Effector memory CD4-positive, alpha-beta T cell (primary cell): ENCODE data around the gene GCLM.

Source experiments
- DNase-seq, 3 donors: peaks; one replicate each; pipeline ENCODE4 v3.0.0-alpha.2; 2020
- H3K27ac ChIP-seq: 2 replicates; pipeline ENCODE4 v1.7.0; 2013; ENCODE audit warnings: mild to moderate bottlenecking, low read length, moderate library complexity; ENCODE audit not compliant: insufficient read depth, poor library complexity, severe bottlenecking
- H3K27me3 ChIP-seq: replicated peaks from 2 replicates; pipeline ENCODE4 v1.7.0; 2013; ENCODE audit warnings: mild to moderate bottlenecking, low read length; ENCODE audit not compliant: insufficient read depth, control insufficient read depth, poor library complexity, severe bottlenecking
- H3K36me3 ChIP-seq: 2 replicates; pipeline ENCODE4 v1.7.0; 2013; ENCODE audit warnings: mild to moderate bottlenecking, low read length, moderate library complexity; ENCODE audit not compliant: control insufficient read depth, insufficient read depth
- H3K4me1 ChIP-seq: 2 replicates; pipeline ENCODE4 v1.7.0; 2013; ENCODE audit warnings: low read length, mild to moderate bottlenecking; ENCODE audit not compliant: control insufficient read depth, insufficient read depth, poor library complexity, severe bottlenecking
- H3K4me3 ChIP-seq: 2 replicates; pipeline ENCODE4 v1.7.0; 2013; ENCODE audit warnings: low read length, low read depth, mild to moderate bottlenecking; ENCODE audit not compliant: insufficient read depth, poor library complexity, severe bottlenecking
- H3K9me3 ChIP-seq: 2 replicates; pipeline ENCODE4 v1.7.0; 2013; ENCODE audit warnings: mild to moderate bottlenecking, low read length, moderate library complexity; ENCODE audit not compliant: control insufficient read depth

GCLM gene

DNA sequence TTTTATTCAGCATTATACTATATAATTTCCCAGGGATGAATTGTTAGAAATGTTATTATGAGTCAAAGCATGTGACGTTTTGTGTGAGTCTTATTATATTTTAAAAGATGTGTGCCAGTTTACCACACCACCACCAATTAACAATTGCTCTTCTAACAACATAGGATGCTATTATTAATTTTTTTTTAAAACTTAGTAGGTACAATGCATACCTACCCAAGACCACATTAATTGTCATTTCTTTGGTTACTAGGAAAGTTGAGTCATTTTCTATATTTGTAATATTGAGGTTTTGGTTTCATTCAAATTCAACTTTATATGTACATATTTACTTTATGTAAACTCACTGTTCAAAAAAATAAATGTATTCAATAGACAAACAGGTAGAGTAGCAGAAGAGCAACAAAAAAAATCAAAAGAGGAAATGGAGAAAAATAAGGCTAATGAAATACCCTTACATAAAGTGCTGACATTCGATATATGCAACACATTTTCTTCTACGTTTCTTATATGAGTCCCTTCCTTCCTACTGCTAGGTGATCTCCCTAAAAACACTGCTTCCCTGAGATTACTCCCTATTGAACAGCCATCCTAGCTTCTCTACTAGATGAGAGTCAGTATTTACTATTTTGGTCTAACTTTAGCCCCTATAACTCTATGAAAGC, 9.6 kb downstream of the GCLM start:
- Histone ChIP-seq H3K36me3 (peaks cover 24% of the 10 kb centered on the region), H3K4me3 (no peak overlapping the region), H3K27me3 (no peaks in the 10 kb centered on the region), H3K27ac (no peak overlapping the region), H3K4me1 (peaks cover 6% of the 10 kb centered on the region), H3K9me3 (no peaks in the 10 kb centered on the region)
- no peak for DNase-seq

DNA sequence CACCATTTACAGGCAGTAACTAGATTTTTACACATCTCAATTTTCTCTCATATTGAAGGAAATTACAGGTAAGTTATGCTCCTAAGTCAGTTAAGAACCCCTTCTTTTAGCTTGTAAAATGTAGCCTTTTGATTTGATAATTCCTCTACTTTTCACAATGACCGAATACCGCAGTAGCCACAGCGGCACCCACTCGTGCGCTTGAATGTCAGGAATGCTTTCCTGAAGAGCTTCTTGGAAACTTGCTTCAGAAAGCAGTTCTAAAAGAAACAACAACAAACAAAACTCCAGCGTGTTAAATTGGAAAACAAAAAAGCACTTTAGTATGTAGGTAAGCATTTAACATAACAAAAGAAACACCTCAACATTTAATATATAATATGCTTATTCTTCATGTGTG, 20.3 kb downstream of the GCLM start:
- Histone ChIP-seq H3K9me3 (no peaks in the 10 kb centered on the region), H3K27me3 (no peaks in the 10 kb centered on the region), H3K27ac (no peak overlapping the region), H3K36me3 (peaks cover 3% of the 10 kb centered on the region), H3K4me1 (no peaks in the 10 kb centered on the region), H3K4me3 (no peak overlapping the region)
- DNase-seq = no peak

DNA sequence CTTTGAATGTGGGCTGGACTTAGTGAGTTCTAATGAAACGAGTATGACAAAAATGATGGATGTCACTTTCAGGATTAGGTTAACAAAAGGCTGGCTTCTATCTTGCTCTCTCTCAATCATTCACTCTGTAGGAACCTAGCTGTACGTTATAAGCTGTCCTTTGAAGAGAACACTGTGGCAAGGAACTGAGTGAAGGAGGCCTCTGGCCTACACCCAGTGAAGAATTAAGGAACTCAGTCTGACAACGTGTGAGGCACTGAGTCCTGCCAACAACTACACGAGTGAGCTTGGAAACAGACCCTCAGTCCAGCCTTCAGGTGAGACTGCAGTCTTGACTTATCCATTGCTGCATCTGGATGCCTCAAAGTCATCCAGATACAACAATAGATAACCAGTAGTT, 27.0 kb downstream of the GCLM start:
- Histone ChIP-seq H3K9me3 (no peaks in the 10 kb centered on the region), H3K36me3 (no peaks in the 10 kb centered on the region), H3K27me3 (no peaks in the 10 kb centered on the region), H3K4me3 (no peak overlapping the region), H3K4me1 (peaks cover 12% of the 10 kb centered on the region), H3K27ac (no peak overlapping the region)
- no peak for DNase-seq

DNA sequence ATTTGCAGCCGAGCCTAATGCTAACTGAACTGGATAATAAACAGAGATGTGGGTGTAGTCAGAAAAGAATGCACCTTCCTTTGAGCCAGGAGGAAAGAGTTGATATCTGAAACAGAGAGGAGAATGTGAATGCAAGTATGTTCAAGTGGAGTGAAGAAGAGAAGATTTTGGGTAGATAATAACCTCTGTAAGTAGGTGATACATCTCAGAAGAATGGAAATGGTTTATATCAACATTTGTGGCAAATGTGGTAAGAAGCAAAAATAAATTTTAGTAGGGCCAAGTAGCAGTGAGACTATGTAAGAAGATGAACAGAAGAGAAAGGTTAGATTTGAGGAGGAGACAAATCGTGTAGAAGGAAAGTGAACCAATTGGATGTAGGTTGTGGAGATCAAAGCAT, 28.5 kb downstream of the GCLM start:
- H3K4me1 ChIP-seq = peaks cover 21% of the 10 kb centered on the region
- no peaks in the 10 kb centered on the region for H3K27me3 ChIP-seq
- peaks cover 5% of the 10 kb centered on the region for H3K36me3 ChIP-seq
- H3K4me3 ChIP-seq = no peak overlapping the region
- H3K27ac ChIP-seq = no peak overlapping the region
- no peak for DNase-seq
- H3K9me3 ChIP-seq = no peaks in the 10 kb centered on the region

DNA sequence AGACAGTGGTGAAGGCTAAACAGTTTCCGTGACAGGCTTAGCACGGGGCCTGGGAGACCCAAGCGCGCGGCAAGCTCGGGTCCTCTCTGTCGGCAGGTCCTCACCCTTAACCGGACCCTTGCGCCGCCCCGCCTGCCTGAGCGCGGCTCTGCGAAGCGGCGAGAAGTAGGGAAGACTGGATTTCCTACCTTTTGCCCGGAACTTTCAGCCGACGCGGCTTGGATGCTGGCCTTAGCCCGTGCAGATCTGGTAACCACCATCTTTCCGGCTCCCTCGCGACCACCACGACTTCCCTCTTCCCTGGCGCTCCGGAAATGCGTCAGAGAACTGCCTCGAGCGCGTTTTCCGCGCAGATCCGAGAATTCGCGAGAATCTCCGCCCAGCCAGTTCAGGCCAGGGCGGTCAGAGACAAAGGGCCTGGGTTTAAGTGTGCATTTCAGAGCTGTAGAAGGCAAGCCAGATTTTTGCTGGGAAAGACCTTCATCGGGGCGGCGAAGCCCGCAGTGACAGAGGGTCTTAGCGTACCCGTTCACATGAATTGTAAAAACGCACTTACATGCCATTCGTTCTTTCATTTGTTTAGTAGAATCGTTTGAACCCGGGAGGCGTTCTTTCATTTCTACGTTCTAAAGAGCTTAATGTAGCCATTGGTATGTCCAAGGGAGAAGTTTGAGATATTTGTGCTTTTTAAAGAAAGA, 30.2 kb downstream of the GCLM start, which contains the start of gene DNTTIP2:
Gene DNTTIP2 (minus strand): TSS at position 318 of the 698 bp plus-strand sequence. CDS start 58 bp downstream, at position 260.
- H3K36me3 ChIP-seq = peaks cover 21% of the 10 kb centered on the region
- H3K4me3 ChIP-seq = peak within 1 kb of the TSS; percentile 96
- DNase-seq = peak; percentile 75 to 80 (median 77)
- H3K9me3 ChIP-seq = no peaks in the 10 kb centered on the region
- H3K4me1 ChIP-seq = peaks cover 21% of the 10 kb centered on the region
- no peaks in the 10 kb centered on the region for H3K27me3 ChIP-seq
- peak within 1 kb of the TSS; percentile 84 for H3K27ac ChIP-seq

DNA sequence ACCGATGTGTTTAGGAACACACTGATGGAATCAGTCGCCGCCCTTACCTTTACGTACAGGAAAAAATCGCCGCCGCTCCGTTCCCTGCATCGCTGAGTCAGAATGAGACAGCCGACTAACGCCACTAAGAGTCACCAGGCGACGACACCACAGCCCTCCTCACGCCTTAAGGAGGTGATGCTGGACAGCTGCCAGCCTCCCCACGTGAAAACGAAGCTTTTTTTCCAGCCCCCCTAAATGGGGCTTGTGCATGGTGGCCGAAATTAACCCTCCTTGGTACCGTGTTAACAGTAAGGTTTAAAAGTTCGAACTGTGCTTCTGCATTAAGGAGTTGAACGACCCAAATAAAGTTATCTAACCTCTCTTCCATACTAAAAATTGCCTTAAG, 30.7 kb downstream of the GCLM start:
- Histone ChIP-seq H3K36me3 (peaks cover 23% of the 10 kb centered on the region), H3K9me3 (no peaks in the 10 kb centered on the region), H3K27me3 (no peaks in the 10 kb centered on the region), H3K27ac (peak overlapping the region; percentile 84), H3K4me1 (peaks cover 21% of the 10 kb centered on the region), H3K4me3 (peak overlapping the region; percentile 96)
- DNase-seq = peak; percentile 52 to 68 (median 65)

DNA sequence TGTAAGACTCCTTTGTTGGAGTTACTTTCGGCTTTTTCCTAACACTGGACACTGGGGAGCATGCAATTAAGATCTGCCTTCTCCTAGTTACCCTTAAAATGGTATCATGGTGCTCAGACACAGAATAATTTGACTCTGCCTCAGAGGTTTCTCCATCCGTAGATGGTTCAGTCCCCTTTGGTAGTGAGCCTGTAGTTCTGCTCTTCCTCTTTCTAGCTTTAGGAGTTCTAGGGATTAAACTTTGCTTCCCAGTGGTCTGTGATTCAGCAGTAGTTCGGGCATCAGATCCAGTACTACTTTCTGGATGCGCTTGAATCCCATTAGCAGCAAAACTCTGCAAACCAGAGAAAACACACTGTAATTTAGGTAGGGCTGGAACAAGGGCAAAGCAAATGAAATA, 31.7 kb downstream of the GCLM start:
- H3K27me3 ChIP-seq = no peaks in the 10 kb centered on the region
- no peak for DNase-seq
- no peak overlapping the region for H3K27ac ChIP-seq
- H3K4me3 ChIP-seq = no peak overlapping the region
- no peaks in the 10 kb centered on the region for H3K9me3 ChIP-seq
- peaks cover 21% of the 10 kb centered on the region for H3K4me1 ChIP-seq
- H3K36me3 ChIP-seq = peaks cover 33% of the 10 kb centered on the region

DNA sequence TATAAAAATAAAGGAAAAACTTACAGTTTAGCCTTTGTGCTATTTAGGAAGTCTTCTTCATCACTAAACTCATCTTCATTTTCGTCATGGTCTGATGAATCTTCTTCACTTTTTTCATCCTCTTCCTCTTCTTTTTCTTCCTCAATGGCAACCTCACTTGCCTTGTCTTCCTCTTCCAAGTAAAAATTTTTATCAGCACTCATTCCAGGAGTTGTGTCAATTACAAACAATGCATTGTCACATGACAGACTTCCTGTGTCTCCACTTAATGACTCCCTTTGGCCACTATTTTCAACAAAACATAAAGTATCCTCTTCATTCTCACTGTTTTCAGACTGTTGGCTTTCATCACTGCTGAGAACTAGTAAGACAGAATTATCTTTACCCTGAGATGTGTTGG, 33.0 kb downstream of the GCLM start:
- Histone ChIP-seq H3K36me3 (peaks cover 46% of the 10 kb centered on the region), H3K4me3 (no peak overlapping the region), H3K27ac (peak overlapping the region; percentile 0), H3K4me1 (peaks cover 21% of the 10 kb centered on the region), H3K9me3 (no peaks in the 10 kb centered on the region), H3K27me3 (no peaks in the 10 kb centered on the region)
- DNase-seq = no peak

DNA sequence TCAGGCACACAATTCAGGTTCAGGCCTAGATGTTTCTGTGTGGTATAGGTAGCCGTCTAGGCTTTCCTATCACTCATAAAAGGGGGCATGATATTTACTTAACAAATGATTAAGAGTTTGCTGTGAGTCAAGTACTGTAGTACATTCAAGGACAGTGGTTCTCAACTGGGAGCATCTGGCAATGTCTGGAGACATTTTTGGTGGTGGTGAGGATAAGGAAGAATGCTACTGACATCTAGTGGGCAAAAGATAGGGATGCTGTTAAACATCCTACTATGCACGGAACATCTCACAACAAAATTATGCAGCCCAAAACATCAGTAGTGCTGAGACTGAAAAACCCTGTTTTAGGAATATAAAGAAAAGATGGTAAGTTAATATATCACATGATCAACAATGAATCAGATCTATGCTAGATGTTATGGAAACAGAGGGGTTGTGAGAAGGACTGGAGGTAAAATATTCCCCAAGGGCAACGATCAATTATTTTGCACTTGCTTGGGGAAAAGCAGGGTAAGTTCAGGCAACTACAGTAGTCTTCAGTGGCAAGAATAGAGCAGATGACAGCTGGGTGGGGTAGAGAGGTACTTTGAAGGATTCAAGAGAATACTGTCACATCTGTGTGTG, 35.1 kb downstream of the GCLM start:
- H3K4me3 ChIP-seq = no peak overlapping the region
- no peak for DNase-seq
- no peaks in the 10 kb centered on the region for H3K9me3 ChIP-seq
- no peak overlapping the region for H3K27ac ChIP-seq
- no peaks in the 10 kb centered on the region for H3K27me3 ChIP-seq
- peaks cover 66% of the 10 kb centered on the region for H3K36me3 ChIP-seq
- peaks cover 21% of the 10 kb centered on the region for H3K4me1 ChIP-seq

DNA sequence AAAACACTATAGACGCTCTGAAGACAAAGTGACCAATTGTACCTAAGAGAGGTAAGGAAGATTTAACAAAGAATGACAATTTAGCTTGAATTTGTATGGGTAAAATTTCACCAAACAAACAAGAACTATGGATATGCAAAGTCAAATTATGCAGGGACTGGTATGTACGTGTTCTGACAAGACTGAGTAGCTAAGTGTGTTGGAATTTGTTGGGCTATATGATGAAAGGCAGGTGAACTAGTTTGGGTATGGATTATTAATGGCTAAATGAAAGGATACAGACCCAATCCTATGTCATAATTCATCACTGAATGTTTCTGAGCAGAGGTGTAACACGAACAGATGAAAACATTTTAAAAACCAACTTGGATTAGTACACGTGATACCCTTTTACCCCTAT, 37.9 kb downstream of the GCLM start:
- no peak for DNase-seq
- H3K27me3 ChIP-seq = no peaks in the 10 kb centered on the region
- H3K36me3 ChIP-seq = peaks cover 67% of the 10 kb centered on the region
- H3K4me3 ChIP-seq = no peak overlapping the region
- H3K27ac ChIP-seq = no peak overlapping the region
- peaks cover 1% of the 10 kb centered on the region for H3K4me1 ChIP-seq
- H3K9me3 ChIP-seq = no peaks in the 10 kb centered on the region
